GM12892 (cell line): ENCODE measurements around the gene ECHDC3.

Source experiments
- POLR2A ChIP-seq: IDR thresholded peaks from 2 replicates; pipeline ENCODE4 v1.6.1; 2011; ENCODE audit warnings: low read depth, low read length, control low read depth
- POLR2AphosphoS5 ChIP-seq: IDR thresholded peaks from 2 replicates; pipeline ENCODE4 v1.6.1; 2011; ENCODE audit warnings: low read depth, low read length, control low read depth

DNA sequence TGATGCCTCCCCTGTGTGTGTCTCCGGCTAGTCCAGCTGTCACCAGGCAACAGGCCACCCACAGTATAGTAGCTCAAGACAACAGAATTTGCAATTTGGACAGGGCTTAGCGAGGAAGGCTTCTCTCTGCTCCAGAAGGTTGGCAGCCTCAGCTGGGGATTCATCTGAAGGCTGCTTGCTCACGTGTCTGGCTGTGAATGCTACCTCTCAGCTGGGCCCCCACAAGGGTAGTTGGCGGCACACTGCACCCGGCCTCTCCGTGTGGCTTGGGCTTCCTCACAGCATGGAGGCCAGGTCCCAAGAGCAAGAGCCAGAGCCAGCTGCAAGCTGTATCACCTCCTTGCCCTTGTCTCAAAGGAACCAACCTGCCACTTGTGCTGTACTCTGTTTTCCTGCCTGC, 19.2 kb downstream of the ECHDC3 start:
- TF ChIP-seq POLR2A: no peak
- TF ChIP-seq POLR2AphosphoS5: no peak
